HG03060 (cell line): ENCODE results near the gene TRNP1.

ENCODE experiments used
- ATAC-seq: cut with Tn5 transposase; IDR thresholded peaks from one replicate; pipeline ENCODE4 v1.9.1; 2021; ENCODE audit warnings: low read depth, moderate number of reproducible peaks; ENCODE audit not compliant: unreplicated experiment

TRNP1 gene

DNA sequence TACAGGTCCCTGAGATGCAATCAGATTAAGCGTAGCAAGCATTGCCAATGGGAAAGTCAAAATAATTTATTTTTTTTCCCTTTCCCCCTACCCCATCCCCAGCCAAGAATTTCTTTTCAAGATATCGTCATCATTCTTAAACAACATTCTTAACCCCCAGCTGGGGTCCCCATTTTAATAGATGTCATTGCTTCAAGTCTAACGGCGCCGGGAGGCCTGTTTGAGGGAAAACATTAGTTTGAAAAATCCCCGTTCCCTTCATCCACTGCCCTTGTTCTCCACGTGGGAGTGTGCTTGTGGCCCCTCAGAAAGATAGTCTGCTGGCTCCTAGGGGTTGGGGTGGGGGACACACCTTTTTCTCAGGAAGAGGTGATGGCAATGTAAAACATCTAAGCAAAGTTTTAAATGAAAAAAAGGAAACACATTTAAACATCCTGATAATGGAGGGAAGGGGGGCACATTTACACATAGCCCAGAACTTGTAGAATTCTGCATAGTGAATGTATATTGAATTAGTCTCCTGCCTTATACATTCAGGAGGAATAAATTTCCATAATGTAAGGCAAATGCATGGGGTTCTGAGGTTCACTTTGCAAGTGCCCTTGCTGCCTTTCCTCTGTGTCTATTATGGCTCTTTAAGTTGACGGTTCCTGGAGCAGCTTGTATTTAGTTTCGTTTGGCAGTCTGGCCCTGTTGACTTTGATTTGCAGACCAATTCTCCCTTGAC is 6.8 kb downstream of the TRNP1 start:
- no peak for ATAC-seq

DNA sequence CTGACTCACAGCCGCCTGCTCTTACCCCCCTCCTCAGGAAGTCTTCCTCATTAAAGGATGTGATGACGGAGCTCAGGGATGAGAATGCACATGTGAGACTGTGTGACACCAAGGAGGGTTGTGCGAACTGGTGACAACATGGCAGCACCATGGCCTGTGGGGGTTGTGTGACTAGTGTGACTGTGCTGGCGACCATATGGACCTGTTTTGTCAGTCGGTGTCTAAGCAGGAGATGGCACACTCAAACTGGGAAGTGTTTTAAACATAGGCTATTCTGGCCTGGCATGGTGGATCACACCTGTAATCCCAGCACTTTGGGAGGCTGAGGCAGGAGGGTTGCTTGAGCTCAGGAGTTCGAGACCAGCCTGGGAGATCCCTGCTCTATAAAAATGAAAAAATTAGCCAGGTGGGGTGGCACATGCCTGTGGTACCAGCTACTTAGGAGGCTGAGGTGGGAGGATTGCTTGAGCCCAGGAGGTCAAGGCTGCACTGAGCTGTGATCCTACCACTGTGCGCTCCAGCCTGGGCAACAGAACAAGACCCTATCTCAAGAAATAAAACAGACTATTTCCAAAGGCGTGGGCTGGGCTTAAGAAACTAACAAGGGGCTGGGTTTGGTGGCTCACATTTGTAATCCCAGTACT is 7.4 kb downstream of the TRNP1 start:
- ATAC-seq = no peak

DNA sequence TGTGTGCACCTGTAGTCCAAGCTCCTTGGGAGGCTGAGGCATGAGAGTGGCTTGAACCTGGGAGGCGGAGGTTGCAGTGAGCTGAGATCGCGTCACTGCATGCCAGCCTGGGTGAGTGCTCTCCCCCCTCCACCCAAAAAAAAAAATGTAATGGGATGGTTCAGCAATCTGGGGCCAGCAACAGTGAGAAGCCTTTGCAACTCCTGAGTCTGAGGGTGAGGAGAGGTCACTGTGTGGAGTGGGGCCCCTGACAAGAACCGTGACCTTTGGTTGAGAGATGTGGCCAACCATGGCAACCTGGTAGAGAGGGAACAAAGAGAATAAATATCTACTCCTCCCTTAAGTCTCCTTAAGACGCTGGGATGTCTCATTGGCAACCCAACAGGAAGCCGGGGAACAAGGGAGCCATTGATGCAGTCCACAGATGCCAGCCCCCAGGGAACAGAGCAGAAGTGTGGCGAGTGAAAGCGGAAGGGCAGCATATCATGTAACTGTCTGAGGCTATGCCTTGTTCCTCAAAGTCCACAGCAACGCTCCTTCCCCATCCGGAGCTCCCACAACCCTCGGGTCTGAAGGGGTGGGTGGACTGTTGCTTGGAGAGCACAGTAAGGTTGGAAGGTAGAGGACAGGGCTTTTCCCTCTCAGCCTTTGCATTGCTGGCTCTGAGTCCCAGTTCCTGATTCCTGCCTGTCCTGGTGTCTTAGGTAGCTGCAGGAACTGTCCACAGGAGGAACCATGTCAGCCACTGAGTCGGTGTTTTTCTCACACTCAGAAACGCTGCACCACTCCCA is 8.3 kb downstream of the TRNP1 start:
- ATAC-seq = no peak

DNA sequence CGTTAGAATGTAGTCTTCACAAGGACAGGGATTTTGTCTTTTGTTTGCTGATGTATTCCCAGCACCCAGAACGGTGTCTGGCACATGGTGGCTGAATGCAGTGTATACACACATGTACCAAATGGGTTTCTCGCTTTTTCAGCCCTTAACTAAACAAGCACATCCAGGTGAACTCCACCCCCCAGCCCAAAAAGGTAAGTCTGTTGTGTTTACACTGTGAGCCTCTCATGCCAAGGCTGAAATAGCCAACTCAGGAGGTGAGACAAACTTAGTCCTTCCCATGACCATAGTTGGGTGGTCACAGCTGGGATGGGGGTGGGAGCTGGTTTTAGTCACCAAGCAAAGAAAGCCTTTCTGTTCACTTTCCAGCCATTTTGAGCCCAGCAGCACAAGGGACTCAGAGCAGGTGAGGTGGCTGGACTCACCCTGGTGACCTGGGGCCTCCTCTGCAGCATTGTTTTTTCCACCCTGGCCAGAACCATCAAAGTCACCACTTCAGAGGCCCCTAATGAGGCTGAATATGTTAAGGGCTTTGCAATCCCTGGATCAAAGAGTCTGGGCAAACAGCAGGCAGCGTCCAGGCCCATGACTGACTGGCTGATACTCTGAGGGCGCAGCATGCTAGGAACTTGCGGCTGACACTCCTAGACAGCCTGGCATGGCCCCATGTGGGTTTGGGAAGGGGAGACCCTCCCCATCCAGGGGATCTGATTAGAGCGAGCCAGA is 10.4 kb downstream of the TRNP1 start:
- no peak for ATAC-seq

DNA sequence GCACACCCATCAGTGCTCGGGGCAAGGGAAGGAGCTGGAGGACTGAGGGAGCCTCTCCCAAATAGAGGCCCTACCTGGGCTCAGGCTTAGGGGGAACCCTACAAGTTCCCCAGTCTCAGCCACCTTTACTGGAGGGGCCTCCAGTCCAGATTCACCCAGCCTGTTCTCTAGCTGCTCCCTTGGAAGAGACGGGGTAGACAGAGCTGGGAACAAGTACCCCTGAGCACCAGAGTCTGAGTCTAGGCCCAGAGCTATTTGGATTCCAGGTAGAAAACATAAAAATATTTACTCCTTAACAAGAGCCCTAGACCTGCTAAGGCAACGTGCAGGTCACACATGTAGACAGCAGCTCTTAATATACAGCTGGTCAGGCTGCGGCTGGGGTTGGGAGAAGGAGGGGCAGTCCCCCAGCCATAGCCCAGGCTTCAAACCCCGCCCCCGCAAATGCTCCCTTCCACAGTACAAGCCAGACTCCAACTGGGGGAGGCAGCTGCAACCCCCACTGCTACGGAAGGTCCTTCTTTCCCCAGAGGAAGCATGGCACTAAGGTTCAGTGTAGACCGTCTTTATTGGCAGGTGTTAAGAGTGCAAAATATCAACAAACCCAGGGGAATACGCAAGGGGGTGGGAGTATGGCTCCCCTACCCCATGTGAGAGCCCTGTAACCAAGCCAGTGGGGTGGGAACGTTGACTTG is 11.1 kb downstream of the TRNP1 start:
- ATAC-seq = no peak

DNA sequence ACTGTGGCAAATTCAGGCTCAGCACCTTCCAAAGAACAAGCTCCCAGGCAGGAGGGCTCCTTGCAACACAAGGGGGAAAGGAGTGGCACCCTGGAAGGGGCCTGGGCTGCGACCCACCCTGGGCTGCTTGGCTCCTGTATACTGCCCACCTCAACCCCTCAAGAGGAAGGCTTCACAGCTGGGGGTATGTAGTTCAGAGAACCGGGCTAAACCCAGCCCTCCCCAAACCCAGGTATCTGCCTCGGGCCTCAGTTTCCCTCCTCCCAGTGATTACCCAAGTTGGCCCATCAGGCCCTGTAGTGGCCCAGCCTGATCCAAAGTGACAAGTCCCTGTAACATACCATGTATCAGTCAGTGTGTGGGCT is 11.7 kb downstream of the TRNP1 start:
- no peak for ATAC-seq

DNA sequence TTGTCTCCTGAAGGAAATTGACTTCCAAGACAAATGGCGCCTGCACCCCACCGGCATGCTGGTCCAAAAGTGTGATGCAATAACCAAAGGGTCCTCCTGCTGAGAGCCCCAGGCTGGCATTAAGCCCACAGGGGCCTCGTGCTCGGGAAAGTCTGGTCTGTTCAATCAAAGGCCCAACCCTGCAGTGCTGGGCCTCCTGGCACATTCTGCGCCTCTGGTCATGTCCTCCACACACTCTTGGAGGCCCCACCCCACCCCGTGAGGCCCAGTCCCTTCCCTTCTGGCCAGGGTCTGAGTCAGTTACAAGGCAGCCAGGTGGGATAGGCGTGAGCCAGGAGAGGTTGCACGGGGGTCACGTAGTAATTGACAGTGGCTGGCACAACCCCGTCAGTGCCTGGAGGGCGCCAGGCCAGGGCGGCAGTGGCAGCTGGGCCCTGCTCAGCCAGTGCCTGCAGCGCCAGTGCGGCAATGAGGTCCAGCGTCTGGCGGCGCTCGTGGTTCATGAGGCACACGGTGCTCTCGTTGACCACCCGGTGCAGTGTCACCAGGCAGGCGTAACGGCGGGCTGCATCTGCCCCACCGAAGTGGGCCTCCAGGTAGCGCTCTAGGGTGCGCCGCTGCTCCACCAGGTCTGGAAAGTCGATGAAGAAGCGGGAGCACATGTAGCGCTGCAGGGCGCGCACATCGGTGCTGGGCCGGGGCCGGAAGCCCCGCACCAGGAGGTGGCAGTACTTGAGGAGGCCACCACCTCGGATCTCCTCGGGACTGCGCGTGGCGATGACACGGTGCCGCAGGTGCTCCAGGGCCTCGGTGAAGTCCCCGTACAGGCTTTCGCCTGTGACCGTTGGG is 12.4 kb downstream of the TRNP1 start:
- ATAC-seq = no peak

DNA sequence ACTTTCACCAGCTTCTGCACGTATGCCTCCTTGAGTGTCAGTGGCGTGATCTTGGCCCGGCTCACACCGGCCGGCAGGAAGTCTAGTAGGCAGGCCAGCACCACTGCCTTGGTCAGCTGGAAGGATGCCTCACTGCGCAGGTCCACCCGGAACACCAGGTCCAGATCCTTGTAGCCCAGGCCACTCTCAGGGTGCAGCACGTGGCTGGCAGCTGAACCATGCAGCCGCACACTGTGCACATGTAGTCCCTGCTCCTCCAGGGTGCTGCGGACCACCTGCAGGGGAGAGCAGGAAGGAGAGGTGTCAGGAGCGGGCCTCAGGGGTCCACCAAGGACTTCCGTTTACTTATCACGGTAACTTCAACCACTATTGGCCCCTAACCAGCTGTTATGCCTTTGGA is 13.2 kb downstream of the TRNP1 start:
- no peak for ATAC-seq

DNA sequence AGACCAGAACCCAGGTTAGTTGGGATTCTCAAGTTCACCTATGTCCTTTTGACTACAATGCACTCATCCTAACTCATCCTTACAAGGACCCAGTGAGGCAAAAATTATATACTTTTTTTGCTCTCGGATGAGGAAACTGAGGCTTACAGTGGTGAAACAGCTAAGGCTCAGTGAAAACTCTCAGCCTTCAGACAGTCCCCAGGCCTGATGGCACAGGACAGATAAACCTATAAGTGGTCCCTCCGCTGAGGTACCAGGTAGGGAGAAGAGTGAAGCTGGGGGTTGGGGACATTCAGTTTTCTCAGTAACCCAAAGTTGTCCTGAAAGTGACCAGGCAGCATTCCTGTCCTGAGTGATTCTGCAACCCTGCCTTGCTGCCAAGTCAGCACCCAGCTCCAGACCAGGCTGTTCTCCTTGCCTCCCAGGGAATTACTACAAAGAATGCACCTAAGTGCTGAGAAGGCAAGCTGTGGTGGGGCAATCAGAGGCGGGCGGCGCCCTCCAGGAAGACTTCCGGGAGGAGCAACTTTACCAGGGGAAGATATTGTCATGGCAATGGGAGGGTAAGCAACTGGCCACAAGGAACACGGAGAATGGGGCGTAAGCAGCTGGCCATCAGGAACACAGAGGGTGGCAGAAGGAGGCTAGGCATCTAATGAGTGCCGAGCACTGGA is 14.6 kb downstream of the TRNP1 start:
- no peak for ATAC-seq

DNA sequence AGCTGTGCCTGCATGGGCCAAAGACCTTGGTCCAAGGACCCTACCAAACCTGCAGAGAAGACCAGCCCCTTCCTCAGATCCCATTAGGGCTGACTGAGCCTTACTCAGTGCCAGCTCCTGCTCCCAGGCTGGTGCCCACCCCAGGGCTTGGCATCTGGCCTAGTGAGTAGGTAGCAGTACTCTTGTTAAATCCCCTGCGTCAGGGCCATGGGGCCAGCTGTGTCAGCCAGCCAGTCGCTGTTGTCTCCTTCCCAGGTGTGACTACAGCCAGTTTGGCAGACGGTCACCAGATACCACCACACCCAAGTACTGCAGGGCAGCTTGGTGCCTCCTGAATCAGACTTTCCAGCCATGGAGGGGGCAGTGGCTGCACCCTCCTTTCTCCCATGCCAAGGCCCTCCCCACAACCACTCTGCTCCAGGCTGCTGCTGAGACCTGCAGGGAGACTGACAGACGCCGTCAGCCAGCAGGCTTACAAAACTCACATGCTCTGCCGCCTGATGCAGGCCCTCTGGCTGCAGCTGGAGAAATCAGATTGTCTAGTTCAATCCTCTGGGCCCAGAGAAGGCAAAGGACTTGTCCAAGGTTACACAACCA is 16.2 kb downstream of the TRNP1 start:
- ATAC-seq = no peak

DNA sequence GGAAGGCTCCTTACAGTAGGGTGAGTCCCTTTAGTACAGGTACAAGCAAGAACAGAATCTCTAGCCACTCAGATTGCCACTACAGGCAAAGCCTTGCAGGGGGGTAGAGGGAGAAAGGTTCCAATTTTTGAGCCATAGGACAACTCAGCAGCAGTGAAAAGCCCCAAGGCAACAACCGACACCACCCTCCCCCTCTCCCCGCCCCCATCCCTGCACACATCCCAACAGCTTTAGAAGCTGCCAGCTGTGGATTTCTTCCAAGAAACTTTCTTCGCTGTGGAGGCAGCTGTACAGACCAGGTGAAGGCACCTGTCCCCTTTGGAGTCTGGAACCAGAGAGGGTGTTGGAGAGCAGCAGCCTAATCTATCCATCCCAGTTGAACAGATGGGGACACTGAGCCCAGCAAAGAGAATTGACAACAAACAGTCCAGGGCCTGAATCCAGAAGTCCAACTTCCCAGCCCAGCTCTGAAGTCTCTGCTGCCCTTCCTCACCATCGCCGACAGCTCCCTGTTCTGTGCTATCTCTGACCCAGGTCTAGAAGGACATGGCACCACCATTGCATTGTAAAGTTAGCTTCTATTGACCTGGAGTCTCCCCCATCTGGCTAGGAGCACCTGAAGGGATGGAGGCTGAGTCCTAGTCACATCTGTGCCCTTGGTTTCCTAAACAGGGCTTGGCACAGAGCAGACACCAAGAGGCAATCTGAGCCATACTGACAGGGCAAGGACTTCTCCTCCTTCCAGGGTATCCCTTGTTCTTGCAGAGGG is 16.9 kb downstream of the TRNP1 start:
- no peak for ATAC-seq

DNA sequence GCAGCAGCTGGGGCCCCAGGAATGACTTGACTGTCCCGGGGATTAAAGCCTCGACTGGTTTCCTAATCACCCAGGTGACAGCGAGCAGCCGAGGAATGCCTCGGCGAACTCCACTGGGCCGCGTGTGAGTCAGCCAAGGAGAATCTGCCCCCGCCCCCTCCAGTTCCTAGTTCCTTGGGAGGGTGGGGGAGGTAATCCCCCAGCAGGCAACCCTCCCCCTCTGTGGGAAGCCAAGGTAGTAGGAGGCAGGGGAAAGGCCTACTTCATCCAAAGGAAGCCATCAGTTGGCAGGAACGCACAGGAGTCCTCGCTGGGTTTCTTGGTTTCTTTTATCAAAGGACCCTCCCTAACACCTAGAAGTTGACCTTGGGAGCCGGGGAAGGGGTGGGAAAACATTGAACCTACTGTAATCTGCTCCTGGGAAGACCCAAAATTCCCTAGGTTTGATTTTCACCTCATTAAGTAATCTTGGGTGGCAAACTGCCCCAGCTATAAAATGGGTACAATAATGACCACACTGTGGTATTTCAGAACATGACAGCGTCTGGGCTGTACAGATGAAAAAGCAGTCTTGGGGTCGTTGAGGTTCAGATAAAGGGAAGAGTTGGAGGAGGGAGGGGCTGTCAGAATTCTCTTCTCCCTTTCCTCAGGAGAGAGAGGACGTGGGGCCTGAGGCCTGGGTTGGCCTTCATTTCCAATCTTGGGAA is 17.7 kb downstream of the TRNP1 start:
- no peak for ATAC-seq

DNA sequence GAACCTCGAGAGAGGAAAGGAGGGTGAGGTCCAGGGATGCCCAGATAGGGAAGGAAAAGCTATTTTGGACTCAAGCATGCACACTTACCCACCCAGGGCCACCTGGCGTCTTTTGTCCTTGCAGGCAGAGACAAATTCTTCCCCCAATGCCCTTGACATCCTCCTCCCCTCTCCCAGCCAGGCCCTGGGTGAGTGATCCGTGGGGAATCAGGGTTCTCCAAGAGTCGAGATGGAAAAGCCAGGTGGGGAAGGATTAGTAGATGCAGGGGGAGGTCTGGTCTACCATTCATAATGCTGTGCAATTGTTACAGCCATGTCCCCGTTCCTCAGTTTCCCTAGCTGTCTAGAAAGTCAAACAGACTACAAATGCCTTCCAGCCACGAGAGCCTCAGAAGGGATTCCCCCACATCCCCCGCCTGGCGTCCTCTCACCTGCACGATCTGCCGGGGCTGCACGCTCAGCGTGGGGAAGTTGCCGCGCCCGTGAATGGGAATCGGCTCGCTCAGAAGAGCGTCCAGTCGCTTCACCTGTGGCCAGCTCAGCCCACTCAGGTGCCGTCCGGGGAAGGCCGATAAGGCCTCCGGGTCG is 18.6 kb downstream of the TRNP1 start:
- no peak for ATAC-seq

DNA sequence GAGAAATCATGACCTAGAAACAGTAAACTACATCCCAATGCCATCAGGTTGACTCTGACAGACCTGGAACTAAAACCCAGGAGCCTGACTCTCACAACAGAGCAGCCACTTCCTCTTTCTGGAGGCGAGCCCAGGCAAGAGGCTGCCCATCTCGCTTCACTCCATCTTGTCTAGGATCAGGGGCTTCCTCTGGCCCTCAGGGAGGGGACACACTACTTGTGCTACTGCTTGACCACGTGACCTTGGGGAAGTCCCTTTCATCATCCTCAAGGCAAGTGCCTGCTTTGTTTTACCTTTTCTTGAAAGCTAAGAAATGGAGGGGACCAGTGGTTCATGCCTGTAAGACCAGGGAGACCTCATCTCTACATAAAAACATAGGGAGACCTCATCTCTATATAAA is 21.8 kb downstream of the TRNP1 start:
- no peak for ATAC-seq

DNA sequence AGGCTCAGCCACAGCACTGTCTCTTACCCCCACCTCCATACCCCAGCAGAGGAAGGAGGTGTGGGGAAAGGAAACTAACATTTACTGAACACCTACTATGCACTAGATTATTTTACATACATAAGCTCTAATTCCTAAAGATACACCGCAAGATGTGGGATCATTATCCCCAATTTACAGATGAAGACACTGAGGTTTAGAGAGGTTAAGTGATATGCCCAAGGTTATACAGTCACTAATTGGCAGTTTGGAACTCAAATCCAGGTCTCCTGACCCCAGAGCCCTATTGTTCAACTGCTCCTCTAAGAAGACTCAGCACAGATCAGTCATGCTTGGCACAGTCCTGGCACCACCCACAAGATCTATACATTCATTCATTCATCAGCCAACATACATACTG is 22.9 kb downstream of the TRNP1 start:
- no peak for ATAC-seq

DNA sequence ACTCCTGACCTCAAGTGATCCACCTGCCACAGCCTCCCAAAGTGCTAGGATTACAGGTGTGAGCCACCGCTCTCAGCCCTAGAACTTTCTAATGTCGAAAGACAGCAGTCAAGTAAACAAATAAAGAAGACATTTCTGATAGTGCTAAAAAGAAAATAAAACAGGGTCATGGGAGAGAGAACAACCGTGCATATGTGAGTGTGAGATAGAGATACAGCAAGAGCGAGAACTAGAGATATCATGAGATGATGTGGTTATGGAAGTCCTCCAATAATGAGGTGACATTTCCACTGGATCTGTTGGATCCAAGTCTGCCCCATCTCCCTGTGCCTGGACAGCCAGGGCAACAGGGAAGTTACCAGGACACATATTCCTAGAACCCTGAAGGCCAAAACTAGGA is 23.7 kb downstream of the TRNP1 start:
- ATAC-seq = no peak

DNA sequence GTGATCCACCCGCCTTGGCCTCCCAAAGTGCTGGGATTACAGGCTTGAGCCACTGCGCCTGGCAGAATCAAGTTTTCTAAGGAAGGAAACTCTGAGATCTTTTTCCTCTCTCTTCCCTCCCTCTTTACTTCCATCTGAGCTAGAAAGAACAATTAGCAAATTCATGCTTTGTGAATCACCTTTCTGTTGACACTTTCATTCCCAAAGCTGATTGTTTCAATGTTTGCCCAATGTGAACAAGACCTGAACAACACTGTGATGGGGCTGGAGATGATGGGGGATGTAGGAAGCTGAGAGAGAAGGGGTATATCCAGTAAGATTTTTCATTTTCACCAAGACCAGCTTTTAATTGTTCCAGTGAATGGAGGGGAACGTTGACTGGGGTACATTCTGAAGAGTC is 24.8 kb downstream of the TRNP1 start:
- ATAC-seq = no peak
